GM21526 (cell line): ENCODE measurements around the gene TSPAN33.
A peak's percentile ranks its signal among the peaks of the same experiment; 100 is the strongest.

ENCODE experiments used
- ATAC-seq: cut with Tn5 transposase; IDR thresholded peaks from one replicate; pipeline ENCODE4 v1.9.1; 2021; ENCODE audit warnings: moderate library complexity; ENCODE audit not compliant: unreplicated experiment, low FRiP score

The TSPAN33 gene

DNA sequence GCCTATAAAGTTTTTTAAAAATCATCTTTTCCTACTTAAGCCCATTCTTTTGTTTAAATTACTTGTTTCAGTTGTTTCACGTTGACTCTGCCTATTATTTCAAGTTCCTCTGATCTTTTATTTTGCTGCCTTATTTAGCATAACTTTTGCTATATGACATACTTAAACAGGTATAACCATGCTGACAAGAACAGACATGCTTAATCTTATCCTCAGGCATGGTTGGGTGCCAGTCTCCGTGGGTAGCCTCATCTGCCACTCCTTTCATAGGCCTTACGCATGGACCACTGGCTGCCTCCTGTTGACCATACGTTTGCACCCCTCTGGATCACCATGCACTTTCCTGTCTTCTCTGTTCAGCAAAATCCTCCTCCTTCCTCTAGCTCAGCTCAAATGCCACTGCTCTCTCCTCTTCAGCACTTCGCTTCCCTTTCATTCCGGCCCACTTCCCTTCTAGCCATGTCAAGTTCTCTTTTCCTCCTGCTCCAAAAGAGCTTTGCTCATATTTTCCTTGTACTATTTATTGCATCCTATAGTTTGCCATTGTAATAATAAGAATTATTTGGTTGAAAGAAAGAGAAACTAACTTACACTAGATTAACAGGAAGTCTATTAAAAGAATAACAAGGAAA lies 10.0 kb upstream of the TSPAN33 start:
- ATAC-seq = no peak

DNA sequence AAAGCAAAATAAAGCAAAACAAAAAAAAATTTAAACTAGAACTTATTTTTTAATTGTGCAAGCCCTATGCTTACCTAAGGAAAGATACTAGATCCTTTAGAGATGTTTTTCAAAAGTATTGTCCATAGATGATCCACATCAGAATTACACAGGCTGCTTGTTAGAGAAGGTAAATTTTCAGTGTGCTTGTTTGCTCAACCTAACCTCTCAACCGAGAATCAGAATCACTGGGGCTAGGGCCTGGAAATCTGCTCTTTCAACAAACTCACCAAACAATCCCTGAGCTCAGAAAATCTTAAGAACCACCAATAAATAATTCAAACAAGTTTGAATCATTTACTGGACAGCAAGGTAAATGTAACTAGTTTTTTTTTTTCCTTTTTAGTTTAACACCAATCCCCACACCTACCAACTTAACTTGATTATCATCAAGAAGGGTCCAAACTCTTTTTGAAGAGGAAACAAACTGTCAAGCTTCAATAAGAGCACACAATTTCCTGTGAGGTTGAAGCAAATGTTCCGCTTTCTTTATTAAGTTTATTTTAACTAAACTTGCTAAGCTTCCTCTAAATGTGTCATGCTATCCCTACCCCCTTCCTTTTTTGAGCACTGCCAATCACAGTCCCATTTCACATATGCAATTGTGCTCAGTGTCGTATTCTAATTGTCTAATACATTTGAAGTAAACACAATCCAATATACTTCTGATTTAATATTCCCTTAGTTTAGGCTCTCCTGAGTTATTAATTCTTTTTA lies 7.4 kb upstream of the TSPAN33 start:
- peak; percentile 55 for ATAC-seq

DNA sequence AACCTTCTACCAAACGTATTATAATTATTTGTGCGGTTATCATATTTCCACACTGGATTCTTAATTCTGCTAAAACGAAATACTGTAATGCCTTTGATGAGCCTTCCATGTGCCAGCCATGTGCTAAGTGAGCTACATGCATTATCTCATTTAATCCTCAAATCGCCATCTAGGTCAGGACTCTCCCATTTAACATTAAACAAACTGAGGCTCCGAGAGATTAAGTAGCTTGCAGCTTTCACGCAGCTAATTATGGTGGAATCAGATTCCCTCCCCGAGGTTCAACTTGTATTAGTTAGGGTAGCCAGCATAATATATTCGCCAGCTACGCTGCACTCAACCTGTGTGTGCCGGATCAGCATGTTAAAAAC lies 798 bp upstream of the TSPAN33 start:
- no peak for ATAC-seq

DNA sequence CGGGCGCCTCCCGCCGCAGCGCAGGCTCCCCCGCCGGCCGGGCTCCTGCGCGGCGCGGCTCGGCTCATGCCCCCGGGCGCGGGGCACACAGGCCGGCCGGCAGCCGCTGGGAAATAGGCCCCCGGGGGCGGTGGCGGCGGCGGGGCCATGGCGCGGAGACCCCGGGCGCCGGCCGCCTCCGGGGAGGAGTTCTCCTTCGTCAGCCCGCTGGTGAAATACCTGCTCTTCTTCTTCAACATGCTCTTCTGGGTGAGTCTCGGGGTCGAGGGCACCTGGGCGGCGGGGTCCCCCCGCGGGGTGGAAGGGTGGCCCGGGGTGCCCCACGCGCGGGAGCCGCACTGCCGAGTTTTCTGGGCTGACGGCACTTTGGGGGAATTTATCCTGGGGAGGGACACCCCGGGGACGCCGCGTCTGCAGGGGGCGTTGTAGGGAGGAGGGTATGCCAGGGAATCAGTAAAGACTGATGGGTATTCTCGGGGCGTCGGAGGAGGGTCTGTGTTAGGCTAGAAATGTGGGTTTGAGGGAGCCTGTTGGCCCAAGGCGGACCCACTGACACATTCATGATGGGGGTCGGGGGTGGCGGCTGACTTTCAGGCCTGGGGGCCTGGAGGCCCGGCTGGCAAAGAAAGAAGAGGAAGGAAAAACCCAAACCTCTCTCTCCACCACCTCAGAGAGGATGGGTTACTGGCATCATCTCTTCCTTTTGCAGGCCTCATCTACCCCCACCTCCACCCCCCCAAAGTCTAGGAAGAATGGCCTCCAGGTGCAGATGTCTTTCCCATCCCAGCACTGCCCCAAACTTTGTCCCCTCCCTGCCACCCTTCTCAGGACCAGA lies 544 bp downstream of the TSPAN33 start:
- ATAC-seq = peak; percentile 19

DNA sequence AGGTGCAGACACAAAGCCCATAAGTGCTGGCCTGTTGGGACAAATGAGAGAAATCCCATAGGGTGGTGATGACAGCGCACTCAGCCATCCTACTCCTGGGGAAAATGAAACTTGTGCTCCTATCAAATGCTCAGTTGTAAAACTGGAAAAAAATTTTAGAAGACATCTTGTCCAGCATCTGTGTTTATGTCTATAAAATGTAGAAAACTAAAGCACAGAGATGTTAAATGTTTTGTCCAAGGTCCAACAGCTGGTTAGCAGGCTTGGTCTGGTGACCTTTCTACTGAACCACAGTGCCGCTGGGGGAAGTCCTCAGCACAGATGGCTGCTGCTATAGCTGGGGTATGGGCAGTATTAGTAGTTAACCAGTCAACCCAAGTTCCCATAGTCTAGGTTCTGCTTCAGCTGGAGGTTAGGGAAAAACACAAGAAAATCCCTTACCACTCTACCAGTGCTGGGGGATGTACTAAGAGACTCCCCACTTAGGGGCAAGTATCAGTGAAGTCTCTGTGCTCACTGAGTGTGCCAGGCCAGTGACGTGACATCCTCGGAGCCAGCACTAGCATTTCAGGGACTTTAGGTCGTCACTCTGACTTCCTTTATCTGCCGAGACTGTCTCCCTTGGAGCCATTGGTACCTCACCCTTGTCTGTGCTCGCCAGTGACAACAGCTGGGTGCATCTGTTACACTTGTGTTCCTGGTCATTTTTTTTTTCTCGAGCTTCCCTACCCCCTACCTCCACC lies 1.9 kb downstream of the TSPAN33 start:
- peak; percentile 54 for ATAC-seq

DNA sequence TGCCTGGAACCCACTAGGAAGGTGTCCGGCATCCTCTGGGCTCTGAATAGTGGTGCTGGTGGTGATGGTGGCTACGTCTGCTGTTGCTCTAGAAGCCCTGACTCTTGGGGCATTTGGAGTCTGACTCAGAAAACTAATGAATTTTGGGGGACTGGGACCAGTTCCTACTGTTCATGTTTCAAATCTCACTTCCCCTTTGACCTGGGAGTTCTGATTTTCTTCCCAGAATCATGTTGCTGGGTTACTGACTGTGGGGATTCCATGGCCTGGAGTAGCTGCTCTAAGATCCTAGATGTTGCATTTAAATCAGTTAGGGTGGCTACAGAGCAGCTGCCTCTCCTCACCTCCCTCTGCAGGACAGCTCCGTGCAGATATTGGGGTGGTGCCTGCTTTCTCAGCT lies 3.2 kb downstream of the TSPAN33 start:
- ATAC-seq = no peak

DNA sequence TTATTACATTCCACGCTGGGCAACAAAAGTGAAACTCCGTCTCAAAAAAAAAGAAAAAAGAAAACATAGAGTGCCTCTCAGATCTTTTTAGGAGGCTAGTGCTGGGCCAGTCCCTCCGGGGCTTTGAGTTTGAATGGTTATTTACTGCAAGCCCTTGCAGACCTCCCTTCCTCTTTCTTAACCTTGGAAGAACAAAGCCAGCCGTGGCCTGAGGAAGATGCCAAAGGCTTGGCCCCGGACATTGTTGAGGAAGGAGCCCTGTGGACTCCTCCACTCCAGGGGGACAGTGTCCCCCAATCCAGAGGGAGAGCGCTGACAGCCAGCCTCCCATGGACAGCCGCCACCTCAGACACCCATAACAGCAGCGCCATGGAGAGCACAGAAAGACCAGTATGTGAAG lies 5.0 kb downstream of the TSPAN33 start:
- no peak for ATAC-seq

DNA sequence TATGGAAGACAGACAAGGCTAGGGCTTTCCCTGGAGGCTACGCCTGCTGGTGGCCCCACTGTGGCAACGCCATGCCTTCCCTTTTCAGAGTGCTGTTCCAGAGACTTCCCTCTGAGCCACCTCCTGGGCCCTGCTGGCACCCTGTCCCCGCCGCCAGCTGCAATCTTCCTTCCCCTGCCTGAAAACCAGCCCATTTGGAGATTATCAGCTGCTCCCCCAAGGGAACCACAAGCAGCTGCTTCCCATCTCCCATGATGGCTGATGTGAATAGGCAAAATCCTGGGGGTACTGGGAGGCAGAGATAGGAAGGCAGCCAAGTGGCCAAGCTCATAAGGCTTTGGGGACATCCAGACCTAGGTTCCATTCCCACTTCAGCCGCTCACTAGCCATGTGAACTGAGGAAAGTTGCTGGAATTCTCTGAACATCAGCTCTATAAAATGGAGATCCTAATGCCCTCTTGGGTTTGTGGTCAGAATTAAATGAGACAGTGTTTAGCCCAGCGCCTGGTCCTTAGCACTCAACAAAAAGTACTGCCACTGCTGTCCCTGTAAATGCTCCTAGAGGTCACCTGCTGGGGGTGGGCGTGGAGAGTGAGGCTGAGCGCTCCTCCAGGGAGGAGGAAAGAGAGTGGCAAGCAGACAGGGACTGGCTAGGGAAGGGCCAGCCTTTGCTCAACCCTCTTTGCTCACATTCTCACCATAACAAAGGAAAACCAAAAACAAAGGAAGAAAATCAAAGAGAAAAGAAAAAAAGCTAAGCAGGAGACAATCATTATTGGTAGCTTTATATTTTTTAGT lies 5.9 kb downstream of the TSPAN33 start:
- no peak for ATAC-seq

DNA sequence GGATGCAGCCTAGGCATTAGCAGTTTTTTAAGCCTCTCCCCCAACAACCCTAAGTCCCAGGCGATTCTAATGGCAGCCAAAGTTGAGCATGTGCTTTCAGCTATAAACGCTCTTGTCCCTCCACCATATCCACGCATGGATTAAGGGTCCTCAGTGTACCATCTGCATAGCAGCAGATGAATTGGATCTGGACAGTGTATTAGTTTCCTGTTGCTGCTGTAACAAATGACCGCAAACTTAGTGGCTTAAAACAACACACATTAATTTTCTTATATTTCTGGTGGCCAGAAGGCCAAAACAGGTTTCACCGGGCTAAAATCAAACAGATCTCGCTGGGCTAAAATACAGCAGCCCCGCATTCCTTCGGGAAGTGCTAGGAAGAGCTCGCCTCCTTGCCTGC lies 13.1 kb downstream of the TSPAN33 start:
- no peak for ATAC-seq

DNA sequence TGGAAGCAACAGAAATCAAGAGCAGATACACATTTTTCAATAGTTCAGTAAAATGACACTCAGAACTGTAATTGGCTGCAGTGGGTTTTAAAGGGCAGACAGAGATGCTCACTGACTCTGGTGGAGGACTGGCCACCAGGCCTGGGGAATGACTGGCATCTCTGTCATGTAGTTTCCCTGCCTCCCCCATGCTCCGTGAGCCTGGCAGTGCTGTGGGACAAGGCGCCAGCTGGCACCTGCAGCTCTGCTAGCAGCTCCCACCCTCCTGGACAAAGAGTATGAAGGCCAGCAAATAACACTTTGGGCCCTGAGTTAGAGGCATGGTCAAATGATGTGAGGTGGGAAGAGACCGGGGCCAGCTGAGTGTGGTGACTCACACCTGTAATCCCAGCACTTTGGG lies 15.0 kb downstream of the TSPAN33 start:
- ATAC-seq = no peak

DNA sequence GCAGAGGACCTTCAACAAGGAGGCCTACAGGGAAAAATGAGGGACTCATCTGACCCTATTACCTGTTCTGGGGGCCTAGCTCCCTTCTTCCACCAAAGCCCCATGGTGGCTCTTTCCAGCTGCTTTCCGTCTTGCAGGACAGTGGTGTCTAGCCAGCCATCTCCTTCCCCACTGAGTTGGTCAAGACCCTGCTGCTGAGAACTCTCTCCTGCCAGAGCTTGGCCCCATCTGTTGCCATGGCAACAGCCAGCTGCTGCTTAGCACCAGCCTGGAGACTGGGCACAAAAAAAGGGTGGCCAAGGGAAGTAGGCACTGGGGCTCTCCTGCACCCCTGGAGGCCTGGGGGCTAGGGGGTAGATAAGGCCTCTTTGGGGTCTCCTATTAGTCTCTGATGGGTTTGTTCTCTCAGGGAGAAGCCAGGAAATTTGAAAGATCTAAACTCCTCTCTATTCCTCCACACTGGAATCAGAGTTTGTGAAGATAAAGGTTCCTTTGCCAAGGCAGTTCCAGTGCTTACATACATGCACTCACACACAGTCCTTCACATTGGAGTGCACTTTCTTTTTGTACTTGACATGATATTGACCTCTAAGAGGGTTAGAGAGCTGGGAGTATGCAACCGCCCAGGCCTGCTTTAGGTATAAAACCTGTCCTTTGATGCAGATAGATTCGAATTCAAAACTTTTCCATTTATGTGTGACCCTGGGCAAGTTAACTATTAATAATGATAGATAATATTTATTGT lies 15.8 kb downstream of the TSPAN33 start:
- no peak for ATAC-seq

DNA sequence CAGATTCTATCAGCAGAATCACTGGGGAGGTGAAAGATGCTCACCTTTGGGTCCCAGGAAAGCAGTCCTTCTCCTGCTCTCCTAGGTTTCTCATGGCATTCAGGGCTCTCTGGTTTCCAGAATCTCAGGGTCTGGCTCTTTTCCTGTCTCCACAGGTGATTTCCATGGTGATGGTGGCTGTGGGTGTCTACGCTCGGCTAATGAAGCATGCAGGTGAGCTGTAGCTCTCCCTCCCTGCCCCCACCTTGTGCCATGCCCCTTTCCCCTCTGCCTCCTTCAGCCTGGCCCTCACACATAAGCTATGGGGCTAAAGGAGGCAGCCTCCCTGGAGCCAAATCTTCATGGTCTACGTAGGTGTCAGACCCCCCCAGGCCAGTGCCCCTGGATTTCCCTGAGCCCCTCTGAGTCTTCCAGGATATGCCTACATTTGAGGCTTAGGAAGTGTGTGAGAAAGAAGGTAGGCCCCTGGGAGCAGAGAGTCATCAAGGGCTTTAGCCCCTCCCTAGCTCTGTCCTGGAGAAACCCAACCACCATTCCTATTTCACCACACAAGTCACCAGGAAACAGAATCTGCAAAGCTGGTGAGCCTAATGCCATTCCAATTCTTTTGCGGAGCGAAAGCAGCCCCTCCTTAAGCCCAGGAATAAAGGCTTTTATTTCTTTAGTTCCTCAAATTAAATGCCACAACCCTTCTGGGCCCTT lies 17.2 kb downstream of the TSPAN33 start:
- no peak for ATAC-seq

DNA sequence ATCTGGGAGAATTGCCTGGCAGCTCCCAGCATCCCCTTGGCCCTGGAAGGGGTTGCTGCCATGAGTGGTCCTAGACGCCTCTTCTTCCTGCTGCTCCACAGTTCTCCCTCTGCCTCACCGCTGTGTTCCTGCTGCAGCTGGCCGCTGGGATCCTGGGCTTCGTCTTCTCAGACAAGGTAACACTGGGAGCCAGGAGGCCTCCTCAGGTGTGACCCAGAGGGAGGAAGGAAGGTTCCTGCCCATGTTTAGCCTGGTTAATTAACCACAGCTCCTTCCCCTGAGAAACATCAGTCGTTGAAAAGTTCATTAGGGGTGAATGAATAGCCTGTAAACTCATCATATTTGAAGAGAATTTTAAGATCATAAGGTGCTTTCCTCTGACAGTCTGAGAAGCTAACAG lies 18.2 kb downstream of the TSPAN33 start:
- ATAC-seq = no peak

DNA sequence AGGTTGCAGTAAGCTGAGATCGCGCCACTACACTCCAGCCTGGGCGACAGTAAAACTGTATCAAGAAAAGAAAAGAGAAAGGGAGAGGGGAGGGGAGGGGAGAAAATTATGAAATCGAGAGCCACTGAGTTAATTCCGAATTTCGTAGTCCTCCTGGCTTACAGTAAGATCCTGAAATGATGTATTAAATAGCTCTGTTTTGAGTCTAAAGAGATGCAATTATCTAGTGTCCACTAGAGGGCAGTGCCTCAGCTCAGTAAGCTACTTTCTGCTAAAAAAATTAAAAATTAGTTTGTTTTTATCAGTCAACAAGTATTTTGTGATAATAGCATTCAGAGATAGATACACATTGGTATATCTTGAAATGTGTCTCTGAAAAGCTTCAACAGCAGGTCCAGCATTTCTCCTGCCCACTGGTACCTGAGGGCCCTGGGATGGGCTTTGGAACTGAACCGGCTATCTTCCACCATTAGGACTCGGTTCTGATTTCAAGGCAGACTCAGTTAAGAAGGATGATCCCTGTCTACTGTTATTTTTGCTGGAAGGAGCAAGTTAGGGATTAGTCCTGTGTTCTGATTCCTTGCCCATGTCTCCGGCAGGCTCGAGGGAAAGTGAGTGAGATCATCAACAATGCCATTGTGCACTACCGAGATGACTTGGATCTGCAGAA lies 19.5 kb downstream of the TSPAN33 start:
- no peak for ATAC-seq

DNA sequence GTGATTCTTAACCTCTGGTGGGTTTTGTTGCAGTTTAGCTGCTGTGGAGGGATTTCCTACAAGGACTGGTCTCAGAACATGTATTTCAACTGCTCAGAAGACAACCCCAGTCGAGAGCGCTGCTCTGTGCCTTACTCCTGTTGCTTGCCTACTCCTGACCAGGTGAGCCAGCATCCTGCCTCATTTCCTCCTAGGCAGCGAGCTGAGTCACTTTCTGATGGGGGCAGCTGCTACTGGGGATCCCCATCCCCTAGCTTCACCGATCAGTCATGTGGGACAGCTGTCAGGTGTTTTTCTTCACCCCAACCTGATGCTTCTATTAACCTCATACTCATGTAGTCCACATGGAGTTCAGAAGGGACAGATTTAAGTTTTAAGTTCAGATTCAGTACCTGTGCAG lies 22.2 kb downstream of the TSPAN33 start:
- ATAC-seq = no peak

DNA sequence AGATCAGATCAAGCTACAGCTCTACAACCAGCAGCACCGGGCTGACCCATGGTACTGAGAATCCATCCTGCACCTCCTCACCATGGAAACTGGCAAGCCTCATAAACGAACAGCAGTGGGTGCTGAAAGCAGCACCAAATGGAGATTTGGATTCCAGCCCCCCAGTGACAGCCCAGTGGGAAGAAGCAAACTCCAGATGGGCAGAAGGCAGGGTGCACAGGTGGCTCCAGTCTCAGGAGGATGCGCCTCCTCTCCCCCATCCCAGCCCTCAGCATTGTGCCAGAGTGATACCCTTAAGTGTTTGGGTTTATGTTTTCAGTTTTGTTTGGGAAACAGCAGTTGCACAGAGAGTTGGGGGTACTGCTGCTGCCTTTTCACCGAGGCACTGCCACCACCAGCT lies 23.3 kb downstream of the TSPAN33 start:
- no peak for ATAC-seq

DNA sequence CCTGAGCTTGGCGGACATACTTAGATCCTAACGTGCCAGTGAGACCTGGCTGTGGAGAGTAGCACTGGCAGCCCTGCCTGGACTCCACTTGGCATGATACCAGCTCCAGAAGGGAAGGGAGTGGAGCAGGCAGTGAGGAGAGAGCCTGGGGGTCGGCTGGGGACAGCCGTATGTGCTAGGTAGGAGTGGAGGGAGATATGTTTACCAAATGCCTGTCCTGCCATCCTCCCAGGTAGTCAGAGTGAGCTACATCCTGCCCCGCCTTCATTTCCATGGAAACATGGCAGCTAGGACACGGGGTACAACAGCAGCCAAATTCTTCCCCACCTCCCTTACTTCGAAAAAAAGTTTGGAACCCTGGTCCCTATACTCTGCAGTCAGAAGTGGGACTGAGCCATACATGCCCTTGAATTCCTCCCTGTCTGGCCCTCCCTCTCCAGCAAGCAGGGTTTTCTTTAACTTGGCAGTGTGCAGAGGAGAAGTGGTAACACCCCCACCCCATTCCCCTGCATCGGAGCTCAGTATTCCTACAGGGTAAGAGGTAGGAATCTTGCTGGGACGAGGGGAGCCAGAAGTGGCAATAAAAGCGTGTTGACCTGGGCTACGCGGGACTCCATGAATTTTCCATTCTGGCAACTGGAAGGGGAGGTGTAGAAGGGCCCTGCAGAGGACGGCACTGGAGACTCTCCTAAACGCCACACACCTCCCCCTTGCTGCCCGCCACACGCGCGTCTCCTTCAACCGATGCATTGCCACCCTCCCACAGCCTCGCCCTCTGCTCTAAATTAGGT lies 23.9 kb downstream of the TSPAN33 start:
- ATAC-seq = no peak
